MCF 10A (cell line): ENCODE results near the gene CLIP1. TPM values are rescaled to one million over a fixed set of nuclear protein-coding genes. Genes with fewer than 3 reads are reported as not detected.
"Not testable (repeated sequence)": the region's sequence is repeated elsewhere in the genome, so short reads cannot be mapped to it uniquely, and the experiment has no call there.

Experiments
- BruUV-seq: library from RNA; stranded (reverse); fragments of 400-500 nt; replicated peaks from 2 replicates; lab custom pipeline; 2021; lab: Mats Ljungman, UMichigan
- CTCF ChIA-PET: fragments of 300-600 bp; sonication (Branson Sonifier 250); formaldehyde crosslinking; extraction: SDS; loops from one replicate; lab custom pipeline; 2021; ENCODE audit warnings: antibody characterized with exemption, inconsistent platforms; lab: Yijun Ruan, JAX
- POLR2A ChIA-PET: fragments of 300-600, 350-650 bp; sonication (Branson Sonifier 250); formaldehyde crosslinking; extraction: SDS; loops from one replicate; lab custom pipeline; 2020; ENCODE audit warnings: antibody characterized with exemption, inconsistent platforms; lab: Yijun Ruan, JAX
- DNase-seq: peaks from one replicate; pipeline ENCODE4 v3.0.0-alpha.2; 2018; ENCODE audit not compliant: unreplicated experiment
- H3K27ac Mint-ChIP-seq: one replicate; pipeline ENCODE4 v1.8.0; 2022; ENCODE audit warnings: mild to moderate bottlenecking, low read depth, mixed read lengths; ENCODE audit not compliant: unreplicated experiment
- H3K27me3 Mint-ChIP-seq: one replicate; pipeline ENCODE4 v1.8.0; 2022; ENCODE audit warnings: mixed read lengths; ENCODE audit not compliant: insufficient read depth, unreplicated experiment
- H3K36me3 Mint-ChIP-seq: one replicate; pipeline ENCODE4 v1.8.0; 2022; ENCODE audit warnings: mild to moderate bottlenecking, moderate library complexity, mixed read lengths; ENCODE audit not compliant: insufficient read depth, unreplicated experiment
- H3K4me1 Mint-ChIP-seq: one replicate; pipeline ENCODE4 v1.8.0; 2022; ENCODE audit warnings: mixed read lengths; ENCODE audit not compliant: insufficient read depth, unreplicated experiment
- H3K4me3 Mint-ChIP-seq: one replicate; pipeline ENCODE4 v1.8.0; 2022; ENCODE audit warnings: mild to moderate bottlenecking, moderate library complexity, mixed read lengths; ENCODE audit not compliant: unreplicated experiment
- H3K9me3 Mint-ChIP-seq: one replicate; pipeline ENCODE4 v1.8.0; 2022; ENCODE audit warnings: mixed read lengths; ENCODE audit not compliant: unreplicated experiment
- intact Hi-C: fragments of 100-400 bp; cut with micrococcal nuclease; formaldehyde crosslinking; loops from 2 replicates; pipeline ENCODE4 v1.14.1; 2022
- total RNA-seq: library from RNA; stranded (reverse); gene quantifications from 2 replicates; pipeline ENCODE4 v1.2.3, GENCODE V29; 2022
- TF ChIP-seq, protein P1 (sequence below): fragments of 200-600 bp; IDR thresholded peaks from one replicate; pipeline ENCODE4 v1.8.0; 2022; ENCODE audit warnings: antibody characterized with exemption, mild to moderate bottlenecking; ENCODE audit not compliant: unreplicated experiment

Gene CLIP1
- total RNA-seq, 1 experiment from 2014 or later: 92.6 TPM

- BruUV-seq, intact Hi-C loops, POLR2A ChIA-PET: not testable (repeated sequence)
Observed at GRCh38 chr12:122356991-122357390, 65.5 kb downstream of the CLIP1 start.

GRCh38 chr12:122356192-122356635 is 66.3 kb downstream of the CLIP1 start:
- BruUV-seq: no TSS peak
- intact Hi-C loops: no loop called here
- no peak overlapping the region for H3K4me3 Mint-ChIP-seq
- peaks cover 6% of the 10 kb centered on the region for H3K4me1 Mint-ChIP-seq
- ChIA-PET CTCF (interaction anchor here (0.6 to 3.1 kb wide), 44 partner anchors 8 to 960 kb away, joined by 3 to 50 read pairs (median 4); no protein-coding TSS in a partner anchor), POLR2A (interaction anchor here (1.2 to 1.8 kb wide), 2 partner anchors 17 to 20 kb away, joined by 3 to 8 read pairs; no protein-coding TSS in a partner anchor)
- TF ChIP-seq, protein P1, sequence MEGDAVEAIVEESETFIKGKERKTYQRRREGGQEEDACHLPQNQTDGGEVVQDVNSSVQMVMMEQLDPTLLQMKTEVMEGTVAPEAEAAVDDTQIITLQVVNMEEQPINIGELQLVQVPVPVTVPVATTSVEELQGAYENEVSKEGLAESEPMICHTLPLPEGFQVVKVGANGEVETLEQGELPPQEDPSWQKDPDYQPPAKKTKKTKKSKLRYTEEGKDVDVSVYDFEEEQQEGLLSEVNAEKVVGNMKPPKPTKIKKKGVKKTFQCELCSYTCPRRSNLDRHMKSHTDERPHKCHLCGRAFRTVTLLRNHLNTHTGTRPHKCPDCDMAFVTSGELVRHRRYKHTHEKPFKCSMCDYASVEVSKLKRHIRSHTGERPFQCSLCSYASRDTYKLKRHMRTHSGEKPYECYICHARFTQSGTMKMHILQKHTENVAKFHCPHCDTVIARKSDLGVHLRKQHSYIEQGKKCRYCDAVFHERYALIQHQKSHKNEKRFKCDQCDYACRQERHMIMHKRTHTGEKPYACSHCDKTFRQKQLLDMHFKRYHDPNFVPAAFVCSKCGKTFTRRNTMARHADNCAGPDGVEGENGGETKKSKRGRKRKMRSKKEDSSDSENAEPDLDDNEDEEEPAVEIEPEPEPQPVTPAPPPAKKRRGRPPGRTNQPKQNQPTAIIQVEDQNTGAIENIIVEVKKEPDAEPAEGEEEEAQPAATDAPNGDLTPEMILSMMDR: peak; percentile 78
- H3K9me3 Mint-ChIP-seq: no peaks in the 10 kb centered on the region
- H3K27me3 Mint-ChIP-seq: no peaks in the 10 kb centered on the region
- no peak overlapping the region for H3K27ac Mint-ChIP-seq
- H3K36me3 Mint-ChIP-seq: peaks cover 76% of the 10 kb centered on the region
- DNase-seq: peak; percentile 69

More at GRCh38 chr12:122356991-122357390, 65.5 kb downstream of the CLIP1 start:
- H3K4me3 Mint-ChIP-seq, H3K27me3 Mint-ChIP-seq, H3K9me3 Mint-ChIP-seq, H3K4me1 Mint-ChIP-seq, H3K27ac Mint-ChIP-seq, DNase-seq: not testable (repeated sequence)
- CTCF ChIA-PET: interaction anchor here (0.7 to 3.1 kb wide), 4 partner anchors 20 to 50 kb away, joined by 3 to 17 read pairs (median 11); no protein-coding TSS in a partner anchor
- H3K36me3 Mint-ChIP-seq: peaks cover 79% of the 10 kb centered on the region

- Mint-ChIP-seq H3K4me1 (peaks cover 6% of the 10 kb centered on the region), H3K9me3 (no peaks in the 10 kb centered on the region), H3K4me3 (no peak overlapping the region), H3K27ac (no peak overlapping the region), H3K36me3 (peaks cover 76% of the 10 kb centered on the region), H3K27me3 (no peaks in the 10 kb centered on the region)
- ChIA-PET CTCF (interaction anchor here (0.6 to 3.1 kb wide), 44 partner anchors 8 to 960 kb away, joined by 3 to 50 read pairs (median 4); no protein-coding TSS in a partner anchor), POLR2A (interaction anchor here (1.2 to 1.9 kb wide), 3 partner anchors 15 to 19 kb away, joined by 3 to 8 read pairs (median 7); no protein-coding TSS in a partner anchor)
- no peak for DNase-seq
- no TSS peak for BruUV-seq
- TF ChIP-seq, protein P1: no peak
- intact Hi-C loops: no loop called here
Observed at GRCh38 chr12:122355706-122356105, 66.8 kb downstream of the CLIP1 start.

GRCh38 chr12:122354958-122355641 is 67.4 kb downstream of the CLIP1 start:
- POLR2A ChIA-PET: interaction anchor here (0.6 to 1.9 kb wide), 5 partner anchors 14 to 145 kb away, joined by 3 to 8 read pairs (median 5); no protein-coding TSS in a partner anchor
- intact Hi-C loops: no loop called here
- H3K4me3 Mint-ChIP-seq: no peak overlapping the region
- CTCF ChIA-PET: interaction anchor here (0.6 to 3.1 kb wide), 30 partner anchors 8 to 597 kb away, joined by 3 to 50 read pairs (median 6); no protein-coding TSS in a partner anchor
- no peak overlapping the region for H3K27ac Mint-ChIP-seq
- peaks cover 6% of the 10 kb centered on the region for H3K4me1 Mint-ChIP-seq
- TF ChIP-seq, protein P1: no peak
- H3K9me3 Mint-ChIP-seq: no peaks in the 10 kb centered on the region
- no peaks in the 10 kb centered on the region for H3K27me3 Mint-ChIP-seq
- peaks cover 75% of the 10 kb centered on the region for H3K36me3 Mint-ChIP-seq
- no TSS peak for BruUV-seq
- DNase-seq: no peak
